Activated T-cell treated with anti-CD3 and anti-CD28 coated beads for 24 hours (primary cell): ENCODE results near the gene SKP2.
"Not testable (repeated sequence)": the region's sequence is repeated elsewhere in the genome, so short reads cannot be mapped to it uniquely, and the experiment has no call there.

Source experiments
- DNase-seq: peaks from one replicate; pipeline ENCODE4 v3.0.0-alpha.2; 2020; ENCODE audit warnings: low read depth

Gene SKP2

DNA sequence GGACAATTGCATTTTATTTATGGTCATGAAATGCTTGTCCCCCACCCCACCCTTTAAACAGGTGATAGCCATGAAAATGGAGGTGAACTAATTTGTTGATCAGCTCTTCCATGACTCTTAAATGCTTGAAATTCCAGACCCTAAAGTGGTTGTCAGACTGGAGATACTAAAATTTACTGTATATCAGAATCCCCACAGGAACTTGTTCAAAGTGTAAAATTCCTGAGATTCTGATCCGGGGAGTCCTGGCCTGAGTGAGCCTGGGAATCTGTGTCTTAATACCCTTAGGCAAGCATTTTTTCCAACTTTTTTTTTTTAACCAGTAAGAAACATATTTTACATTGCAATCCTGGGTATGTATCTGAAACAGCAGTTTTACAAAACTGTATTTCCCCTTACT lies 4.7 kb downstream of the SKP2 start:
- DNase-seq: no peak

DNA sequence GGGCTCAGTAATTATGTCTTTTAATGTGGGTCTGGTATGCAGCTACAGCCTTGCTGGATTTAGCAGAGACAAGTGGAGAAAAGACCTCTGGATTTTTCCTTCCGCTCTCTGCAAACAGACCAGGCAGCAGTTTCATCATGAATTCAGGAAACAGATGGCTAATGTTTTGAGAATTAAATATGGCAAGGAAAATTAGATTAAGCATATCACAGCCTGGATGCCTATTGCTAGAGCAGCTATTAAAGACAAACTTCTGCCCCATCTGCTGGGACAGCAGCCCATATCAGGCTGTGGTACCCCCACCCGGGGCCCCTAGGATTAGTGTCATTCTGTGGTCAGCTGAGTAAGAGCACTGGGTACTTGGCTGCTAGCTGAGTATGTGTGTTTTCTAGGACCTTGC lies 6.2 kb downstream of the SKP2 start:
- no peak for DNase-seq

DNA sequence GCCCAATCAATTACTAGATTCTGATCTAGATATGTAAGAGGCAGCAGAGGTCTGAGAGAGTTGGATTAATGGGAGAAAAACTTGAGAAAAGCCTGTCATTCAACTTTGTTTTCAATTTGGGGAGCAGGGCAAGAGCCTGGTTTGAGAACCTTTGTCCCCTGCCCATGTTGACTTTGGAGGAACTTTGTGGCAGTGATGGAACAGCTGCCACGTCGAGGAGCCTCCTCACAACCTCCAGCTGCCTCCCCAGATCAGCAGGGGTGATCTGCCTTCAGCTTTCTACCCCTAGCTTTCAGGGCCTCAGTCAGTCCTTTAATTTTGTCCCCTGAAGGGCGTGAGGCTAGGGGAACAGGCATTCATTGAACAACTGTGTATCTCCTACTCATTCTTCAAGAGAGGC lies 8.7 kb downstream of the SKP2 start:
- DNase-seq: no peak

DNA sequence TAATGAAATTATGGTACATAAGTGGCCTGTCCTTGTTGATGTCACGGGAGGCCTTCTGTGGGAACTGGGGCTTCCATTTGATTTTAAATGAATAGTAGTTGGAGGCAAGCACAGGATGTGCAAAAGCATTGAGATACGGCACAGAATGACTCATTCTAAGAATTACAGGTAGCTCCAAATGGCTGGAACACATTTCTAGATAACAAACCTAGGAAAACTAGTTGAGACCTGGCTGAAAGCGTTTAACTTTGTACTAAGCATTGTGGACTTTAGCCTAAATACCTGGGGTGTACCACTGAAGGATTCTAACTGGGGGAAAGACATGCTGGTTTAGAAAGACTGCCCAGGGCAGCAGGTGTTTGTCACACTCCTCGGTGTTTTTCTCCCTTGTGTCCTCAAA lies 9.4 kb downstream of the SKP2 start:
- no peak for DNase-seq

DNA sequence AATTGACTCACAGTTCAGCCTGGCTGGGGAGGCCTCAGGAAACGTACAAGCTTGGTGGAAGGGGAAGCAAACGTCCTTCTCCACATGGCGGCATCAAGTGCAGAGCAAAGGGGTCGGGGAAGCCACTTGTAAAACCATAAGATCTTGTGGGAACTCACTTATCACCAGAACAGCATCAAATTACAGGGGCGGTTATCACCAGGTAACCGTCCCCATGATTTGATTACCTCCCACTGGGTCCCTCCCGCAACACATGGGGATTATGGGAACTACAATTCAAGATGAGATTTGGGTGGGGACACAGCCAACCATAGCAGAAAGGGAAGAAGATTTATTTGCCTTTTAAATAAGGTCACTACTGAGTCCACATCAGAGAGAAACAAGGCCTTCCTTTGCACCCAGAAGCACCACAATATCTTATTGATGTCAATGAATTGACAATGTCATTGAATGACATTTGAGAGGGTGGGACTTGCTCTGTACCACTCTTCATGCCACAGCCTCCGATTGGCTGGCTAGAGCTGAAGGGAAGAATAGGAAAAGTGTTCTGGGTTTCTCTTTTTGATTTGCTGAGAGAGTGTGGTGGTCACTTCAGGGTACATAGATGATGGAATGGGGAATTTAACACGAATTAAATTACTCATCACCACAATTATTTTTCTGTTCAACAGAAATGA lies 11.0 kb downstream of the SKP2 start:
- no peak for DNase-seq

DNA sequence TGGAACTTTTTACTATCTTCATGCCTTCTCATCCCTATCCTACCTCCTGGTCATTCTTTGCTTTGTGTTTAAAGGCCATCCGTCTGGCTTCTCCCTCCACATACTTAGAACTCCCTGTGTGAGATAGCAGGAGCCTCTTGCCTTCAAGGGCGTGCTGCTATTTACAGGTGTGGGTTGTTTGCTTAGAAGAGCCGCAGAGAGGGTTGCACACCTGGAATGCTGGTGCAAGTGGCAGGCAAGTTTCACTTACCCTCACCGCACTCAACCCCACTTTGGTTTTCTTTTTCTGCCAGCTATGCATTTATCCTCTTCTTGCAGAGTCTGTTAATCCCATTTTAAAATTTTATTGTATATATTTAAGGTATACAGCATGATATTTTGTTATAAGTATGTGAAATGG lies 12.6 kb downstream of the SKP2 start:
- DNase-seq: no peak

DNA sequence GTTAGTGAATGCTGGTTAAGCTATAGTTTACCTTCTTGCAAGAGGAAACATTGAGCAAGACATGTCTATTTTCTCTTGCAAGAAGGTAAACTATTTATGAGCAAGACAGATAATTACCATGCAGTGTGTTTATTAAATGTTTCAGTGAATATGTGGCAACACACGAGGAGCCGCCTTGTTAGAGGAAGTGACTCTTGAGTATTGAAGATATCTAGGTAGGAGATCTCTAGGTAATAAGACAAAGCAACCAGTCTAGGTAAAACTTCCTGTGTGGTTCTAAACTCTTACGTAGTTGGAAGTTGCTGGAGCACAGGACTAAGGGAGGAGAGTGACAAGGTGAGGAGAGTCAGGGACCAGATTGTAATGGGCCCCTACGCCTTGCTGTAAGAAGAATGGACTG lies 16.8 kb downstream of the SKP2 start:
- no peak for DNase-seq

DNA sequence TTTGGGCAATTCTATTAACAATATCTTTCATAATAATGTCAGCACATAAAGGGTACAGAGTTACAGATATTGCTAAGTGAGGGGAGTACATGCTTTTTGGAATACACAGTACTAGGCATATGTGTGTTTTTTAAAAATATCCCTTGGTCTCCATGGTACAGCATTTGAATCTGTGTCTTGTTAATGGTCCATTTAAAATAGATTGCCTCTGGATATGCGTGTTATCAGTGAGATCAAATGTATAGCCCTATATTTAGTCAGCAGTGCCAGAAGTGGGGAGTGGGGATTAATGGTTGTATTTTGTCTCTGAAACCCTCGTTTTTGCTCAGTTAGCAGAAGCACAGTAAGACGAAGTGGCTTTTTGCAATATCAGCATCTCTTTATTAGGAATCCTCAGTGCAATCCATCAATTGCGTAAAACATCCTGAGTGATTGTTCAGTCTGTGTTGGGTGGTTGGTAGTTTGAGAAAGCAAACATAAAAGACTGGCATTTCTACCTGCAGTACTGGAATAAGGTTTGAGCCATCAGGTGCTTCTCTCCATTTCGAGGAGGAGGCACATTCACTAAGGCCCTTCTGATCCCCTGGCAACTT lies 19.0 kb downstream of the SKP2 start:
- no peak for DNase-seq

DNA sequence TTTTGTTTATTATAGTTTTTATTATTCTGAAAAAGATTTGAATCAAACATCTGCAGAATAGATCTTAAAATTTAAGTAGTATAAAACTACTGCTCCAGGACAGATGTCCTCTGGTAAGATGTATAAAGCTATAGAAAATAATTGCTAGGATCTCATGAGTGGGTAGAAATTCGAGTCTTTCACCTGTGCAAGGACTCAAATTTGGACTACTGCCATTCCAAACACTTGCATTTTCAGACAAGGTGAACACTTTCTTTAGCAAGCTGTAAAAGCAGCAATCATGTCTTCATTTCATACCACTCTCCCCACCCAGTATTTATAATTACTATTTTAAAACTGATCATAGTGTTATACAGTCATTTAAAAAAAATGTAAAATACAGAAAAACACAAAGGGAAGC lies 20.7 kb downstream of the SKP2 start:
- no peak for DNase-seq

DNA sequence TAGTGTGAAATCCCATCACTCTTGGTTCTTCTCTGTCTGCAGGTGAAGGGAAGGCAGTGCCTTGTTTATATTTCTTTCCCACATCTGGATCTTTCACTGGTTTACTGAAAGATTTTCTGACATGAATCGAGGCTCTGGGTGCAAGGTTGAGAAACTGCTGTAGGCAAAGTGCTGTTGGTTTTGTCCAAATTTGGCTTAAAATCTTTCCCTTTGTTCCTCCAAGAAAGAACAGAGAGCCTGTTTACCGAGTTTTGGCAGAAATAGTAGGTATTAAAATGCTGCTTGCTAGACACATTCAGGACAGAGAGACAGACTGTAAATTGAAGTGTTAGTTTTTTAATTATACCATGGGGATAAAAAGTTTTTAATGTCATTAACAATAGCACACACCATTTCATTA lies 21.5 kb downstream of the SKP2 start:
- DNase-seq: no peak

DNA sequence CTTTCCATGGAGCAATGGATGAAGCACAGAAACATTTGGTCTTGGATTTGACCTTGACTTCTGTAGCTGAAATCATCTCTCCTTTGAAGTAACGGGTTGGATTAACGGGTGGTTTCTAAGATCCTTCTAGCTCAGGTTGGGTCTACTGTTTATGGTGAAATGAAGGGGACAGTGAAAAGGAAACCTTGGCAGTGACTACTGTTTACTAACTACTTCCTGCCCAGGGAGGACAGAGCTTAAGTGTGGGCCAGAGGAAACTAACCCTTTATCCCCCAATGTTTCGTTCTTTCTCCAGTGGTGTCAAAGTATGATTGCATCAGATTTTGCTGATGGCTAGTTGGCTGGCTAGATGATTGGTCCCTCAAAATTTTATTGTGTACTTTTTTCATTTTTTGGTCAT lies 22.2 kb downstream of the SKP2 start:
- no peak for DNase-seq

DNA sequence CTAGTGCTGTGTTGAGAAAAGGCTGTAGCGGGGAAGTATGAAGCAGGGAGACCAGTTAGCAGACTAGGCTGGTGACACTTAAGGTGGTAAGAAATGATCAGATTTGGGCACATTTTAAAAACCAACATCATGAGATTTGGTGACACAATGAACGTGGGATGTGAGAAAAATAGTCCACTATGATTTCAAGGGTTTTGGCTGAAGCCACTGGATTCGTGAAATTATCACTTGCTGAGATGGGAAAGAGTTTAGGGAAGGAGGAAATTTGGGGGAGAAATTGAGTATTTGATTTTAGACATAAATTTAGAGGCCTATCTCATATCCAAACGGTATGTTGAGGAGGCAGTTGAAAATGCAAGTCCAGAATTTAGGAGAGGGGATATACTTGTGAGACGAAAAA lies 23.1 kb downstream of the SKP2 start:
- DNase-seq: no peak

DNA sequence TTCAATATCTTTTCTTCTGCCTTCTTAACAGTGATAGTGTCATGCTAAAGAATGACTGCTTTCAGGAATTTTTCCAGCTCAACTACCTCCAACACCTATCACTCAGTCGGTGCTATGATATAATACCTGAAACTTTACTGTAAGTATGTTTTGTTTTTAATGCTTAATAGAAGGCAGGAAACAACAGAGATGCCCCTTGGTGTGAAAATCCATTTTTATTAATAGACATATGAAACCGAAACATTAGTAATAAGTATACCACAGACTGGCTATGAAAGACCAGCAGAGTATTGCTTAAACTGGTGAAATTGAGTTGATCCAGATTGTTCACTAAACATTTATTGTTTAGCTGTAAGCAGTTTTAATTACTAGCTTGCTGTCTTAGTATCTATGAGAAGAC lies 25.2 kb downstream of the SKP2 start:
- no peak for DNase-seq

DNA sequence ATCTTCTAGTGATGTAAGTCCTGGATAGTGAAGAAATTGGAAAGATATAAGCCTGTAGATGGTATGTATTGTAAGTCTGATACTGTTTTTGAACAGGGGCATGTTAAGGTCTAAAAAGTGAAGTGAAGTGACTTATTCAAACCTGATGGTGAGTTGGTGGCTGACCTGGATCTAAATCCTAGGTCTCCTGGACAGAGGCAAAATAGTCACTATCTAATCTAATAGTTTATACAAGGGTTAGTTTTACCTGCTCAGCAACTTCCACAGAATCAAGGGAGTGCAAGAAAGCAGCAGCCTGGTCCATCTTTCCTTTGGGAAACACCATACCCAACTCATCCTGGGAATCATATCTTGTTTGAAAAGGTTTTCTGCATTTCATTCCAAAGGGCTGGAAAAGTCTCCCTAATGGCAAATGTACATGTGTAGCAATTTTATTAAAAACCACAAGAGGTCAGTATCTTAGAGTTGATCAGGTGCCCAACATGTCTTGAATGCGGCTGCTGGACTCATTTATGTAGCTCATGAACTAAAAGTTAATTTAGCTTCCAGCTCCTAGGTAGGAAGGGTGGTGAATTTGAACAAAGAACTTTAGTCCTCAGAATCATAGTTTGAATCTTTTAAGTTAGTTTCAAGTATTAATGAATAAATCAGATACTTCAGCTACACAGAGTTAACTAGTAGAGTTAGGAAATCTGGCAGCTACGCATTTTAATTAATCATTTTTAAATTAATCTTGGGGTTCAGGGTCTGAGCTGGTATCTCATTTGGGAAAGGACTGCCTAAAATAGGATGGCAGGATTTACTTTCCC lies 26.0 kb downstream of the SKP2 start:
- no peak for DNase-seq

DNA sequence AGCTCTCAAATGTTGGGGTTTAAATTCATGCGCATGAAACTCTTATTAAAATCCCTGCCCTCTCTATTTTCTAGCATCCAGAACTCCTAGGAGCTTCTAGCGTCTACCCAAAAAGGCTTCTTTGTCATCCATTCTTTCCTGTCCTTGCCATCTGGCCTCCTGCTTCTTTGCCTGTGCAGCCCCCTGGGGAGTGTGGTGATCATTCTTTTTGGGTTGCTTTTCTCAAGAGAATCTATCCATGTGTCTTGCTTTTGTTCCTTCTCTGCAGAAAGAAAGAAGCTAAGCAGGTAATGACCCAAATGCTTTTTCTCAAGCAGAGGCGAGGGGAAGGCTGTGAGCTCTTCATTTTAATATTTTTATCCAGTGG lies 26.6 kb downstream of the SKP2 start:
- no peak for DNase-seq

DNA sequence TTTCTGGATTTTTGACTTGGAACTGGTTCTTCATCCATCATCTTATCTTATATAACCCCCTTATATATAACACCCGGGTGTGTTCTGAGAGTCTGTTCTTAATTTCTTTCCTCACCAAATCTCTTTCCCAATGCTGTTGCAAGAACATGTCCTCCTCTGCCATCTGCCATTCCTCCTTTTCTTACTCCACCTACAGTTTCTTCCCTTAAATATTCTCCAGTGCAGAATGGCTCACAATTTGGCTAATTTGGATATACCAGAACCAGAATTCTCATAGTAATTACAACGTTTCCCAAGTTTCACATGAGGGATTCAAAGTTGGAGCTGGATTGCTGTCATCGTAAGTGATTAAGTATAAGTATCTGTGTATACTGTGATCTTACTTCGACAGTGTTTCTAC lies 28.0 kb downstream of the SKP2 start:
- DNase-seq: no peak

DNA sequence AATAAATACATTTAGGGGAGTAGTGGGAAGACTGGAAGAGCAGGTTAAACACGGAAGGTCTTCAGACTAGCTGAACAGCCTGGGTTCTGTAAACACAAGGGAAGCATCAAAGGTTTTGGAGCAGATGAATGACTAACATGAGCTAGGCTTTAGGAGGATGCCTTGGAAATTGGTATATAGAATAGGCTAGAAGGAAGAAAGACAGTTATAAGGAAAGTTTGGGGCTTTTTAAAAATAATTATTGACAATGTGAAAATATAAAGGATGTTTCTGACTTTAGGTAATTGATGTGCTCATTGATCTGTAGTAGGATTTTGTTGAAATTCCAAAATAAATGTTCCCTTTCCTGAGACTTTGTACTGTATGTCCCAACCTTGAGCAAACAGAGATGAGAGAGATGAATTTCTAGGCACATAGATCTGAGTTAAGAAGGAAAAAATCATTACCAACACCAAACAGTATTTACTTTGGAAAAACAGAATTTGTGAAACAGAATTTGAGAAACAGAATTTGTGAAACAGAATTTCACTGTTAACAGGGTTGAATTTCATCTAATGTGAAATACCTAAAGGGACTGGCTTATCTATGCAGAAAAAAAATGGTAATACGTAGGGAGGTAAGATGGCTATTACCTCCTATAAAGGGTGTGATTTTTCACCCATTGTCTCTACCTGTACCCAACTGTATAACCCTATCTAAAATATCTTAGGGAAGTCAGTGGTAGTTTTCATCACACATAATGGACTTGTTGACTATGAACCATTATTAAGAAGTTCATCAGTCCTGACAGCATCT lies 28.8 kb downstream of the SKP2 start:
- no peak for DNase-seq

DNA sequence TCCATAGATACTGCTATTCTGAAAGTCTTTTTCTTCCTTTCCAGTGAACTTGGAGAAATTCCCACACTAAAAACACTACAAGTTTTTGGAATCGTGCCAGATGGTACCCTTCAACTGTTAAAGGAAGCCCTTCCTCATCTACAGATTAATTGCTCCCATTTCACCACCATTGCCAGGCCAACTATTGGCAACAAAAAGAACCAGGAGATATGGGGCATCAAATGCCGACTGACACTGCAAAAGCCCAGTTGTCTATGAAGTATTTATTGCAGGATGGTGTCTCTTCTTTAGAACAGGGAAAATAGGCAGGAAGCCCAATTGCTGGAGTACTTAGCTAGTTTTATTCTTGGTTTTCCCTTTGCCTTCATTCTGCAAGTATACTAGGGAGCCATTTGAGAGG lies 29.9 kb downstream of the SKP2 start:
- no peak for DNase-seq

DNA sequence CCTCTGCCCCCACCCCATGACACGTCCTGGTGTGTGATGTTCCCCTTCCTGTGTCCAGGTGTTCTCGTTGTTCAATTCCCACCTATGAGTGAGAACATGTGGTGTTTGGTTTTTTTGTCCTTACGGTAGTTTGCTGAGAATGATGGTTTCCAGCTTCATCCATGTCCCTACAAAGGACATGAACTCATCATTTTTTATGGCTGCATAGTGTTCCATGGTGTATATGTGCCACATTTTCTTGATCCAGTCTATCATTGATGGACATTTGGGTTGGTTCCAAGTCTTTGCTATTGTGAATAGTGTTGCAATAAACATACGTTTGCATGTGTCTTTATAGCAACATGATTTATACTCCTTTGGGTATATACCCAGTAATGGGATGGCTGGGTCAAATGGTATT lies 32.5 kb downstream of the SKP2 start:
- DNase-seq: not testable (repeated sequence)

DNA sequence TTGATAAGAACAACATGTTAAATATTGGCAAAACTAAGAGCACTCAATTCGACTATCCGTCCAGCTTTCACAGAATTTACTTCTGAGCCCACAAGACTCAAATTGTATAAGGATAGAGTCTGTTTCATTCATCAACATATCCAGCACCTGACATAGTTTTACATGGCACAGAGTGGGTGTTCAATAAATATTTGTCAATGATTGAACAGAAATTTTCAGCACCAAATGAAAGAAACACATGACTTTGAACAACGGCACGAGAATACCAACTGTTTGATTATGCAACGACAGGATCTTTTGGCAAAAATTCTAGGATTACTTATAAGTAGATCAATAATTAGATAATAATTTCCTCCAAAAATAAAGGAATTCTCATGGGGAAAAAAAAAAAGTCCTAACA lies 41.8 kb downstream of the SKP2 start:
- DNase-seq: no peak

DNA sequence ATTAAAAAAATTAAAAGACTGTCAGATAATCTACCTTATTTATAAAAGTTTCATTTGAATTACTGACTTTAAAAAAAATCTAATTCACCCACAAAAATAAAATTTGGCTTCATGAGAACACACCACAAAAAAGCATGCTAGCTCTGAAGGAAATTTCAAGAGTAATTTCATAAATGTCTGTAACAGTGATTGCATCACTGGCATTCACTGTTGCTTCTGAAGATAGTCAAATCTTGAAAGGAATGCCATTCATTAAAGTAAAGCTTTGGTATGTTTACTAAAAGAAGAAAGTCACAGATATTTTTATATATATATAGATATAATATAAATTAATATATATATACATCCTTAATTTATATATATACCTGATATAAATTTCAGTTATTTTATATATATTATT lies 46.4 kb downstream of the SKP2 start:
- no peak for DNase-seq

DNA sequence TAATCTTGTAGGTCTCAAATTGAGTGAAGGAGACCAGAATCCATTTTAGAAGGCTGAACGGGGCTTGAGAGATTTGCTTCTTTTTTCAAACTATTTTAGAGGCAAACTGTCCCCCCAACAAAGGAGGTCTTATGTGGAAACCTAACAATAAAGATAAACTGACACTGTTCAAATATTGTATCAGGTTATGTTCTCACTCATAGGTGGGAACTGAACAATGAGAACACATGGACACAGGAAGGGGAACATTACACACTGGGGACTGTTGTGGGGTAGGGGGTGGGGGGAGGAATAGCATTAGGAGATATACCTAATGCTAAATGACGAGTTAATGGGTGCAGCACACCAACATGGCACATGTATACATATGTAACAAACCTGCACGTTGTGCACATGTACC lies 46.9 kb downstream of the SKP2 start:
- not testable (repeated sequence) for DNase-seq

DNA sequence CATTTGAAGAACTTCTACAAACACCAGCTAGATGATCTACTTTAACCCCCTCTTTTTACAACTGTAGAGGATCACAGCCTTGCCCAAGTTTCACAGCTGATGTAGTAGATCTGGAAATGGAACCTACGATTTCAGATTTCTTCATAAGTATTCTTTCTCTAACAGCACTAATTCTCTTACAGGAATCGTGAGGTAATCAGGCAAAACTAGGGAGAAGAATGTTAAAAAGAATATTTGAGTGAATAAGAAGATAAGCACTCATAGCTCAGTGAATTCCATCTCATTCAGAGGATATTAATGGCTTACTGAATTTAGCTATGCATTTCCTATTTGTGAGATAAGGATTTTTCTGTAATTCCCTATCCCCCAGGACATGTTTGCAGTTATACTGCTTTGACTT lies 47.7 kb downstream of the SKP2 start:
- no peak for DNase-seq
